GM12875 (cell line): ENCODE data around the gene MYO3B.
A peak's percentile ranks its signal among the peaks of the same experiment; 100 is the strongest.

Experiments
- H3K4me3 ChIP-seq: one replicate; pipeline ENCODE4 v1.5.1; 2011; ENCODE audit warnings: low read depth, low read length, control low read depth
- TF ChIP-seq, protein P1 (sequence below): IDR thresholded peaks from 2 replicates; pipeline ENCODE4 v1.5.1; 2011; ENCODE audit warnings: low read depth, mild to moderate bottlenecking, control low read depth, inconsistent platforms, low read length, moderate library complexity, borderline replicate concordance; ENCODE audit not compliant: insufficient read depth

The MYO3B gene

DNA sequence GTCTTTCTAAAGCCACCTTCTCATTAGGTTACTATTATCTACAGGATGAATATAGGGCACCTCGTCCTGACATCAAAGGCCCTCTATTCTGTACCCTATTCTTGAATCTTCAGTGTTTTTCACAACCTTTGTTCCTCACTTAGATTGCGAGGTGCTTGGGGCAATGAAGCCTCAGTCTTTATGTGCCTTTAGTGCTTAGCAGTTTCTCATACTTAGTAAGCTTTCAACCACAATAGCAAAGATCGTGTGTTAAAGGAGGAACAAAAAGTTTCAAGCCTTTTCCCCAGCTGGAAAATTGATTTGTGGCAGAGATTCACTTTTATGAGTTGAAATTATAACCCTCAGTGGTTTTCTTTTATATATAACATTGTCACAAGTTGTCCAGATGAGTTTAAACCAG is 226.9 kb downstream of the MYO3B start:
- H3K4me3 ChIP-seq, result no peak overlapping the region
- TF ChIP-seq, protein P1, sequence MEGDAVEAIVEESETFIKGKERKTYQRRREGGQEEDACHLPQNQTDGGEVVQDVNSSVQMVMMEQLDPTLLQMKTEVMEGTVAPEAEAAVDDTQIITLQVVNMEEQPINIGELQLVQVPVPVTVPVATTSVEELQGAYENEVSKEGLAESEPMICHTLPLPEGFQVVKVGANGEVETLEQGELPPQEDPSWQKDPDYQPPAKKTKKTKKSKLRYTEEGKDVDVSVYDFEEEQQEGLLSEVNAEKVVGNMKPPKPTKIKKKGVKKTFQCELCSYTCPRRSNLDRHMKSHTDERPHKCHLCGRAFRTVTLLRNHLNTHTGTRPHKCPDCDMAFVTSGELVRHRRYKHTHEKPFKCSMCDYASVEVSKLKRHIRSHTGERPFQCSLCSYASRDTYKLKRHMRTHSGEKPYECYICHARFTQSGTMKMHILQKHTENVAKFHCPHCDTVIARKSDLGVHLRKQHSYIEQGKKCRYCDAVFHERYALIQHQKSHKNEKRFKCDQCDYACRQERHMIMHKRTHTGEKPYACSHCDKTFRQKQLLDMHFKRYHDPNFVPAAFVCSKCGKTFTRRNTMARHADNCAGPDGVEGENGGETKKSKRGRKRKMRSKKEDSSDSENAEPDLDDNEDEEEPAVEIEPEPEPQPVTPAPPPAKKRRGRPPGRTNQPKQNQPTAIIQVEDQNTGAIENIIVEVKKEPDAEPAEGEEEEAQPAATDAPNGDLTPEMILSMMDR, result no peak

DNA sequence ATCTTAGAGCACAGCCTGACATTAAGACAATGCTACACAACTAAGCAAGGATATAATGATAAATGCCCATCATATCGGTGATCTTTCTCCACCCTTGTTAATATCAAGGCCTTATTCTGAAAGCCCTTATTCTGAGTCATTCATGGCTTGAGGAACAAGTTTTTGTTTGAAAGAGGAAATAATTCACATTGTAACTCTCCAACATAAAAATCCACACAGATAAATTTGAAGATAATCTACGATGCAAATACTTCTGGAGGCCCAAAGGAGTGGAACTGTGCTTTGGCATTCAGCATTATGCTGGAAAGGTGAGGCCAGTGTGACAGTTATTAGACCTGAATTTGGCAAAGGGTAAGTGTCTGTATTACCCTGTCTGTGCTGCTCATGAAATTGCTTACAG is 227.4 kb downstream of the MYO3B start:
- TF ChIP-seq, protein P1, result no peak
- H3K4me3 ChIP-seq, result no peak overlapping the region

DNA sequence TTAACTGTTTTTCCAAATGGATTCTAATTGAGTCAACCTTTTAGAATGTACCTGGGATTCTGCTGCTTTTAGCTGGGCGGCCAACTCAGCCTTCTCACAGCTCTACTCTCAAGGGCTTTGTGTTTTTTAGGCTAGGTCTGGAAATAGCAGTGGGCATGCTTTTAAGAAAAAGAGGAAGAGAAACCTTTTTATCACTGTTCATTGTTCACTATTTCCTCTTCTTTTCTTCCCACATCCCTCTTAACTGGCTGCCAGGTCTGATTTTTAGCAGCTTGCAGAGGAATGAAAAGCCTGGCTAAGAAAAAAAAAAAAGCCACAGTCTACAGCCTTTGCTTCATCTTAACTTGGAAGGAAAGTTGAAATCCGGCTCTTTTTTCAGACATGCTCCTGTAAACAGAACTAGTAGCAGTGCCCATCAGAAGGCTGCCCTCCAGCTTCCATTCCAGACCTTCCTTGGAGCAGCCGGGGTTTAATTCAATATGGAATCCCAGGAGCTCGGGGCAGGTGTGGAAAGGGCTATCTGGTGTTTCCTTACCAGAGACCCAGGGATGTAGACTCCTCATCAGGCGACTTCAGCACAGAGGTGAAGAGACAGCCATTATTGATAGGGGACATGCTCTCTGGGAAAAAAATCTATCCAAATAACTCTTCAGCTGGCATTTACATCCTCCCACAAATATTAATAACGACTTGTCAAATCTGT is 230.7 kb downstream of the MYO3B start:
- no peak overlapping the region for H3K4me3 ChIP-seq
- TF ChIP-seq, protein P1, result no peak

DNA sequence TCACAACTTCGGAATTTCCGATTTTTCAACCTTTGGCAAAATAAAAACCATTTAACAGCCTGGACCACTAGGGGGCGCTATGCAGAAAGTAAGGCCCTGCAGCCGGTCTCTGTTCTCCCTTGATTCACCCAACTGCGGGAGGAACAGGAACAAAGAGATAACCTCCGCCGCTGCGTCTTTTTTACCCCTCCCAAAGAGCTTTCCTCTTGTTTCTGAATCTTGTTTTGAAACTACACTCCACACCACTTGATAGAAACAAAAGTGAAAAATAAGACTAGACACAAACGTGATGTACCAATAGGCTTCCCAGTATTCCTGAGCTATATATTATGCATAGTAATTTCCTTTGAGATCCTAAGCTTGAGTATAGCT is 231.2 kb downstream of the MYO3B start:
- TF ChIP-seq, protein P1, result peak; percentile 74; the same call in 1 of the 2 replicates
- no peak overlapping the region for H3K4me3 ChIP-seq

DNA sequence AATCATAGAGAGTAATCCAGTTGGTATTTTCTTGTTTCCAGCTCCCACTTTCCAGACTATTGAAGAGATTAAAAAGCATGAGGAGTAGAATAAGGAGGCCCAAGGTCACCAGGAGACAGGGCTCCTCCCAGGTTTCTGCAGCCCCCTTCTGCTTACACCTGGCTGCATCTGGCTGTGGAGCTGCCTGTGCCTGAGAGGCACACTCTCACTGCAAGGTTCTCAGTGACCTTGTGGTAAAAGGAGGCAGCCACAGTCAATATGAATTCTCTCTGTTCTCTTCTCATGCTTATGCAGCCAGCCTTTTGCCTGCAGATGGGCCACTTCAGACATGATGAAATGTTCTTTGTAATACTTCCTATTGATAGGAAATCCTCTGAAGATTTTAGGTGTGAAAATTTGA is 233.7 kb downstream of the MYO3B start:
- TF ChIP-seq, protein P1, result no peak

DNA sequence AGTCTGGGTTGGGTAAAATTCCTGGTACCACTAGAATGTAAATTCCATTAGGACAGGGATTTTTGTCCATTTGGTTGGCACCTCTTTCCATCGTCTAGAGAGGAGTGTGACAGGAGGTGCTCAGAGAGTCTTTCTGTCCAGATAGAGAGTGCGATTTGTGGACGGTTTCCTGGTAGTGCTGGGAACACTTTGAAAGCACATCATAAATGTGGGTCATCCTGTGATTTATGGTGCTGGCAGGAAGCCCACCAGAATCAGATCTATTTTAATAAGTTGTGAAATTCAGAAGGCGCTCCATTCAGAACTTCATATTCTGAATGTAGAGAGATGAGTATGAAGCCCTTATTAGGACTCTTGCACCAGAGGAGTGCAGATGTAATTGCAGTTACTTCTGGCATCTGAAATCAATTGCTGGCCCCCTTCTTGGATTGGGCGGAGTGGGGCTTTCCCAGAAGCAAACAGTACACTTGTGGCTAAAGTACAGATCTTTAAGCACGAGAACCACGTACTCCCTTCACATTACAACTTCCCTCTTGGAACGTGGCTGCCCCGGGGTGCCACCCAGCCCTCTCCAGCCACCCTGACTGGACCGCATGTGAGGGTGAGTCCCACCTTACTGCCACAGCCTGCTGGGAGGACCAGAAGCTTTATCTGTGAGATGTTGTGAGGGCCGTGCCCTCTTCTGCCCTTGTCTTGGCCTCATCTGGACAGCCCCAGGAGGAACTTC is 243.2 kb downstream of the MYO3B start:
- no peak overlapping the region for H3K4me3 ChIP-seq
- TF ChIP-seq, protein P1, result no peak

More for the DNA sequence above, 233.7 kb downstream of the MYO3B start:
- no peak overlapping the region for H3K4me3 ChIP-seq

DNA sequence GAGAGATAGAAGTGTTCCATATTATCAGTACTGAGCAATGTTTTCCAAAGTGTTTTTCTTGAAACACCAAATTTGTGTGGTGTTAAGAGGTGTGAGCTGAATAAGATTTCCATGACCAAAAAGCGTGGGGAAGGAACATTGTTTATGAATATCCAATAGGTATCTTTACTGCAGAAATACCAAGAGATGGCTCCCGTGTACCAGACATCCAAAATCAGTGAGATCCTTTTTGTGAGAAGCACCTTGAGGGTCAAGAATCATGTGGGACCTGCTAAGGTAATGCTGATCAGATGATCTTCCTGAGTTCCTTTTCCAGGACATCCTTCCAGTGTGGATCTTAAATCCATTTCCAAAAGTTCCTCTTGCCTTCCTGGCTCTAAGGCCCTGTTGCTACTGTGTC is 246.0 kb downstream of the MYO3B start:
- H3K4me3 ChIP-seq, result no peak overlapping the region
- TF ChIP-seq, protein P1, result no peak
